Upper lobe of left lung (tissue), 6 donors: Measurements from ENCODE around the gene IFNGR1. TPM values are rescaled to one million over a fixed set of nuclear protein-coding genes. Genes with fewer than 3 reads are reported as not detected.

ENCODE experiments used
- ATAC-seq, 2 donors: fragments of 200-7000 bp; cut with Tn5 transposase; one replicate each; pipeline ENCODE4 v1.9.1; 2022; ENCODE audit warnings: mild to moderate bottlenecking in 2 of 2, moderate library complexity in 2 of 2; ENCODE audit not compliant: low FRiP score in 2 of 2
- DNase-seq, 2 donors: peaks; one replicate each; pipeline ENCODE4 v3.0.0-alpha.2; 2019 to 2020
- H3K27ac ChIP-seq, 4 donors: fragments of 200-600 bp; sonication (generic); one replicate each; pipeline ENCODE4 v1.5.1; 2016 to 2019
- H3K27me3 ChIP-seq, 4 donors: fragments of 200-600 bp; sonication (generic); one replicate each; pipeline ENCODE4 v1.5.1; 2017 to 2019
- H3K36me3 ChIP-seq, 4 donors: fragments of 200-600 bp; sonication (generic); one replicate each; pipeline ENCODE4 v1.5.1; 2016 to 2019
- H3K4me1 ChIP-seq, 4 donors: fragments of 200-600 bp; sonication (generic); one replicate each; pipeline ENCODE4 v1.5.1; 2018 to 2019
- H3K4me3 ChIP-seq, 4 donors: fragments of 200-600 bp; sonication (generic); one replicate each; pipeline ENCODE4 v1.5.1; 2017 to 2019; ENCODE audit warnings: mild to moderate bottlenecking in 2 of 4, moderate library complexity in 1 of 4
- H3K9me3 ChIP-seq, 4 donors: fragments of 200-600 bp; sonication (generic); one replicate each; pipeline ENCODE4 v1.5.1; 2018 to 2019
- EP300 ChIP-seq, 4 donors: sonication (generic); formaldehyde crosslinking; IDR thresholded peaks; one replicate each; pipeline ENCODE4 v1.5.1; 2017; ENCODE audit warnings: antibody characterized with exemption in 4 of 4, control low read depth in 2 of 4
- POLR2A ChIP-seq, 4 donors: fragments of 450-650 bp; IDR thresholded peaks; one replicate each; pipeline ENCODE4 v1.5.1; 2016 to 2017; ENCODE audit warnings: antibody characterized with exemption in 4 of 4, mild to moderate bottlenecking in 2 of 4
- POLR2AphosphoS5 ChIP-seq, 2 donors: sonication (generic); formaldehyde crosslinking; IDR thresholded peaks; one replicate each; pipeline ENCODE4 v1.5.1; 2017; ENCODE audit warnings: antibody characterized with exemption in 2 of 2
- WGBS, 2 donors: methylation state at CpG; one replicate each; pipeline ENCODE4 v1.1.5; 2017 to 2018; 5-methylcytosine and 5-hydroxymethylcytosine counted together
- total RNA-seq, 6 donors: library from RNA; depleted of rRNA in 4 of 6; stranded (reverse); fragments of >200 nt in 4 of 6; gene quantifications; one replicate each; pipeline versions ENCODE4 v1.1.0 to v1.2.1, GENCODE V29; 2016 to 2021
- TF ChIP-seq, protein P1 (sequence below), 6 experiments: fragments of 450-650 bp in 4 of 6; fragments of 200-600 bp in 2 of 6; sonication (generic) in 2 of 6; IDR thresholded peaks; one replicate each; pipeline ENCODE4 v1.5.1; 2016 to 2019; ENCODE audit warnings: antibody characterized with exemption in 6 of 6
- donor health status: DM: no; HTN: no; CAD: no; lungs with moderate emphysema.
- donor health status: DM: no; HTN: yes; CAD: no; lungs with severe emphysema.

The IFNGR1 gene
- total RNA-seq, 6 donors from 2014 or later: 94.0 to 216 (median 183) TPM

DNA sequence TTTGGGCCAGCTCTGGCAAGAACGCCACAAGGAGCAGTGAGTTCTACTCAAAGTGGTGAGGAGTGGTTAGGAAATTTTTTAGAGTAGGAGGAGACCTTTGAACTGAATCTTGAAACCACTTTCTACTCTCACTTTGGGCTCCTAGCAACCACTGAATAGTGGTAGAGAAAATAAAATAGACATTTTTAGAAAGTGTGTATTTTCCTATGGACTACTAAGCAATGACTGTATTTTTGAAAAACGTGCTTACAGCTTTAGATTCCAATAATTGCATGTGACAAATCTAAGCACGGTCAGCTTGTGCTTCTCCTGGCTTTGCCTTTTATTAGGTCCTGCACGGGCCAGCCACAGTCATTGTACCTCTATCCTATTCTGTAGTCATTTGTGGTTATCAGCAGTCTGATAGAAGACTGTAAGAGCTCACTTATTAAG is 8.7 kb upstream of the IFNGR1 start:
- Histone ChIP-seq H3K27me3 (no peaks in the 10 kb centered on the region), H3K27ac (peak overlapping the region; percentile 70 to 100 (median 84)), H3K9me3 (no peaks in the 10 kb centered on the region), H3K4me1 (peaks cover 58 to 71% (median 62%) of the 10 kb centered on the region in 4 donors), H3K36me3 (no peaks in the 10 kb centered on the region), H3K4me3 (no peak overlapping the region)
- ATAC-seq (no peak), DNase-seq (no peak)
- TF ChIP-seq POLR2AphosphoS5 (IDR thresholded peaks at IDR 0.05): no peak
- no peak for TF ChIP-seq POLR2A (IDR thresholded peaks at IDR 0.05)
- TF ChIP-seq, protein P1, sequence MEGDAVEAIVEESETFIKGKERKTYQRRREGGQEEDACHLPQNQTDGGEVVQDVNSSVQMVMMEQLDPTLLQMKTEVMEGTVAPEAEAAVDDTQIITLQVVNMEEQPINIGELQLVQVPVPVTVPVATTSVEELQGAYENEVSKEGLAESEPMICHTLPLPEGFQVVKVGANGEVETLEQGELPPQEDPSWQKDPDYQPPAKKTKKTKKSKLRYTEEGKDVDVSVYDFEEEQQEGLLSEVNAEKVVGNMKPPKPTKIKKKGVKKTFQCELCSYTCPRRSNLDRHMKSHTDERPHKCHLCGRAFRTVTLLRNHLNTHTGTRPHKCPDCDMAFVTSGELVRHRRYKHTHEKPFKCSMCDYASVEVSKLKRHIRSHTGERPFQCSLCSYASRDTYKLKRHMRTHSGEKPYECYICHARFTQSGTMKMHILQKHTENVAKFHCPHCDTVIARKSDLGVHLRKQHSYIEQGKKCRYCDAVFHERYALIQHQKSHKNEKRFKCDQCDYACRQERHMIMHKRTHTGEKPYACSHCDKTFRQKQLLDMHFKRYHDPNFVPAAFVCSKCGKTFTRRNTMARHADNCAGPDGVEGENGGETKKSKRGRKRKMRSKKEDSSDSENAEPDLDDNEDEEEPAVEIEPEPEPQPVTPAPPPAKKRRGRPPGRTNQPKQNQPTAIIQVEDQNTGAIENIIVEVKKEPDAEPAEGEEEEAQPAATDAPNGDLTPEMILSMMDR (IDR thresholded peaks at IDR 0.05): no peak
- TF ChIP-seq EP300 (IDR thresholded peaks at IDR 0.05): no peak
- 46 to 51% methylated on average over 4 of the region's 4 CpGs for WGBS, 2 donors

- no peaks in the 10 kb centered on the region for H3K36me3 ChIP-seq
- no peak for ATAC-seq
- TF ChIP-seq EP300 (IDR thresholded peaks at IDR 0.05): no peak
- no peak for TF ChIP-seq POLR2A (IDR thresholded peaks at IDR 0.05)
- TF ChIP-seq, protein P1 (IDR thresholded peaks at IDR 0.05): no peak
- no peak for TF ChIP-seq POLR2AphosphoS5 (IDR thresholded peaks at IDR 0.05)
- H3K4me1 ChIP-seq: peaks cover 65 to 79% (median 70%) of the 10 kb centered on the region in 4 donors
- DNase-seq: no peak
- no peaks in the 10 kb centered on the region for H3K9me3 ChIP-seq
- no peak overlapping the region for H3K4me3 ChIP-seq
- peak overlapping the region in 3 of 4 donors; percentile 71 to 100 (median 97) for H3K27ac ChIP-seq
- WGBS, 2 donors: 74 to 84% methylated on average over 4 of the region's 4 CpGs
- H3K27me3 ChIP-seq: no peaks in the 10 kb centered on the region
These were observed 7.5 kb upstream of the IFNGR1 start for GRCh38 chr6:137226697-137227096.

DNA sequence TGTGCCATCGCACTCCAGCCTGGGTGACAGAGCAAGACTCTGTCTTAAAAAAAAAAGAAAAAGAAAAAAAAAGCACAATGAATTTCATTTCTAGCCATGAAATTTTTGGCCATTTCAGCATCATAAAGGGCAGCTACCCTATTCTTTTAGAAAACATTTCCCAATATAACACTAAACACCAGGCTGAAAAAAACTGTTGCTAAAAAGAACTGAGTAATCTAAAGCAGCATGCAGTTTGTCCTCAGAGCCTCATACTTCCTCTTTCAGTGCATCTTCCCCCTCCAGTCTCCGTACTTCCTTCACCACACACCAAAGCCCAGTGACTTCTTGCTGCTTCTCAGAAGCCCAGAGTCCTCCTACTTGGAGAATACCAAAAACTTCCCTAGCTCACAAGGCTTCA is 5.6 kb upstream of the IFNGR1 start:
- peak; percentile 28 to 74 for ATAC-seq
- H3K36me3 ChIP-seq: no peaks in the 10 kb centered on the region
- 45 to 68% methylated on average over 2 of the region's 2 CpGs for WGBS, 2 donors
- peak in 1 of 2 donors; percentile 64 for DNase-seq
- no peaks in the 10 kb centered on the region for H3K27me3 ChIP-seq
- H3K9me3 ChIP-seq: no peaks in the 10 kb centered on the region
- H3K4me1 ChIP-seq: peaks cover 83 to 93% (median 84%) of the 10 kb centered on the region in 4 donors
- TF ChIP-seq EP300 (IDR thresholded peaks at IDR 0.05): no peak
- TF ChIP-seq, protein P1 (IDR thresholded peaks at IDR 0.05): no peak
- TF ChIP-seq POLR2AphosphoS5 (IDR thresholded peaks at IDR 0.05): peak in 1 of 2 donors; percentile 40
- TF ChIP-seq POLR2A (IDR thresholded peaks at IDR 0.05): peak in 1 of 4 donors; percentile 51
- H3K27ac ChIP-seq: peak overlapping the region; percentile 97 to 100 (median 100)
- no peak overlapping the region for H3K4me3 ChIP-seq

GRCh38 chr6:137223370-137224131 is 4.4 kb upstream of the IFNGR1 start:
- WGBS, 2 donors: 61 to 63% methylated on average over 6 of the region's 6 CpGs
- DNase-seq: peak in 1 of 2 donors; percentile 84
- TF ChIP-seq POLR2AphosphoS5 (IDR thresholded peaks at IDR 0.05) (peak; percentile 62 to 91), POLR2A (IDR thresholded peaks at IDR 0.05) (peak in 1 of 4 donors; percentile 38), EP300 (IDR thresholded peaks at IDR 0.05) (peak in 2 of 4 donors; percentile 45 to 67)
- TF ChIP-seq, protein P1 (IDR thresholded peaks at IDR 0.05): no peak
- Histone ChIP-seq H3K36me3 (no peaks in the 10 kb centered on the region), H3K4me3 (no peak overlapping the region), H3K27me3 (no peaks in the 10 kb centered on the region), H3K27ac (peak overlapping the region; percentile 97 to 100 (median 100)), H3K9me3 (no peaks in the 10 kb centered on the region), H3K4me1 (peaks cover 75 to 89% (median 78%) of the 10 kb centered on the region in 4 donors)
- ATAC-seq: peak in 1 of 2 donors; percentile 45
